ENCODE results near the gene EFCAB12.
"Not testable (repeated sequence)": the region's sequence is repeated elsewhere in the genome, so short reads cannot be mapped to it uniquely, and the experiment has no call there.

GRCh38 chr3:129392106-129392887, 36.1 kb downstream of the EFCAB12 start:
- TF ChIP-seq CTCF, POLR2AphosphoS5, POLR2A (IDR thresholded peaks at IDR 0.05): not testable (repeated sequence)
